Spleen (tissue), 7 donors: ENCODE data around the gene COPS9.

Experiments used
- POLR2AphosphoS5 ChIP-seq, 3 donors: sonication (generic); formaldehyde crosslinking; IDR thresholded peaks; one replicate each; pipeline ENCODE4 v1.5.1; 2017; ENCODE audit warnings: antibody characterized with exemption in 3 of 3
- TF ChIP-seq, protein P1 (sequence below), 11 experiments: fragments of 200-600 bp in 7 of 11; fragments of 450-650 bp in 4 of 11; sonication (generic) in 4 of 11; IDR thresholded peaks in 8 of 11; conservative IDR thresholded peaks in 3 of 11; 1 replicate in 7 of 11; 2 replicates in 4 of 11; pipeline versions ENCODE4 v1.4.0 to v1.8.0; 2016 to 2021; ENCODE audit warnings: antibody characterized with exemption in 11 of 11, inconsistent platforms in 4 of 11, mild to moderate bottlenecking in 1 of 11
- donor health status: DM: no; HTN: no; CAD: no; lungs with moderate emphysema.
- donor health status: DM: no; HTN: no; CAD: no.
- donor health status: DM: no; HTN: no; CAD: no.

DNA sequence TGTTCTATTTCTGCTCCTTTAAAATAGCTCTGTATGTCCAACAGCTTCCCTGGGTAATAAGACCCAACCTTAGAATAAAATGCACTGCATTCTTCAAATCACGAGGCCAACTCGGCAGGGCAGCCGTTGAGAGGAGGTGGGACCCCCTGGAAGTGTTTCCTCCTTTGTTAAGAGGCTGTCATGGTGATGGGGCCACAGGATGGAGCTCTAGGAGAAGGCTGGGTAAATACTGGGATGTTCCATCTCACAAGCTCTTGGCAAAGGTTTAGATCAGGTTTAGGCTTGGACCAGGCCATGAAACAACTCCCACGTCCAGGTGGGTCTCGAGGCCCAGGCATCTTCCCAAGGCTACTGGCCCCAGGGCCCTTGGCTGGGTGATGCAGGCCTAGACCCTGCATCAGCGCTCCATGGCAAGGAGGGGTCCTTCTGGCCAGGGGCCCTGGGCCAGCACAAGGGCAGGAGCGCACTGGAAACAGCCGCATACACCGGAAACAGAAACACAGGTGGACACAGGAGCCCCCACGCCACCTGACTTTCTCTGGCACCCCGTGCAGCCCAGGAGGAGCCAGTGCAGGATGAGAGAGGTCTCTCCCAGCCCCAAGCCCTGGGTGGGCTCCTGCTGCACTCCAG is 43.2 kb upstream of the COPS9 start:
- TF ChIP-seq, protein P1, sequence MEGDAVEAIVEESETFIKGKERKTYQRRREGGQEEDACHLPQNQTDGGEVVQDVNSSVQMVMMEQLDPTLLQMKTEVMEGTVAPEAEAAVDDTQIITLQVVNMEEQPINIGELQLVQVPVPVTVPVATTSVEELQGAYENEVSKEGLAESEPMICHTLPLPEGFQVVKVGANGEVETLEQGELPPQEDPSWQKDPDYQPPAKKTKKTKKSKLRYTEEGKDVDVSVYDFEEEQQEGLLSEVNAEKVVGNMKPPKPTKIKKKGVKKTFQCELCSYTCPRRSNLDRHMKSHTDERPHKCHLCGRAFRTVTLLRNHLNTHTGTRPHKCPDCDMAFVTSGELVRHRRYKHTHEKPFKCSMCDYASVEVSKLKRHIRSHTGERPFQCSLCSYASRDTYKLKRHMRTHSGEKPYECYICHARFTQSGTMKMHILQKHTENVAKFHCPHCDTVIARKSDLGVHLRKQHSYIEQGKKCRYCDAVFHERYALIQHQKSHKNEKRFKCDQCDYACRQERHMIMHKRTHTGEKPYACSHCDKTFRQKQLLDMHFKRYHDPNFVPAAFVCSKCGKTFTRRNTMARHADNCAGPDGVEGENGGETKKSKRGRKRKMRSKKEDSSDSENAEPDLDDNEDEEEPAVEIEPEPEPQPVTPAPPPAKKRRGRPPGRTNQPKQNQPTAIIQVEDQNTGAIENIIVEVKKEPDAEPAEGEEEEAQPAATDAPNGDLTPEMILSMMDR (IDR thresholded peaks at IDR 0.05 in 8 of 11, conservative IDR thresholded peaks at IDR 0.05 in 3 of 11) = no peak
- no peak for TF ChIP-seq POLR2AphosphoS5 (IDR thresholded peaks at IDR 0.05)
